Activated T-helper 2 cell treated with anti-CD3 and anti-CD28 coated beads, Interferon-gamma antibody, Interleukin-2, Interleukin-4, amounts not matched to agents 10 μg/mL and 5 μg/mL and 100 μg/mL, durations not matched to agents 14 hours and 24 hours and 36 hours (primary cell): ENCODE results near the gene SARM1. TPM values are rescaled to one million over a fixed set of nuclear protein-coding genes. Genes with fewer than 3 reads are reported as not detected.

Source experiments
- DNase-seq: peaks from one replicate; pipeline ENCODE4 v3.0.0; 2021; ENCODE audit warnings: low spot score
- H3K27ac Mint-ChIP-seq: one replicate; pipeline ENCODE4 v1.8.0; 2021; ENCODE audit warnings: mixed read lengths
- H3K27me3 Mint-ChIP-seq: one replicate; pipeline ENCODE4 v1.8.0; 2021; ENCODE audit warnings: low read depth, mixed read lengths
- H3K36me3 Mint-ChIP-seq: one replicate; pipeline ENCODE4 v1.8.0; 2021; ENCODE audit warnings: low read depth, mixed read lengths
- H3K4me1 Mint-ChIP-seq: one replicate; pipeline ENCODE4 v1.8.0; 2021; ENCODE audit warnings: low read depth, mixed read lengths
- H3K4me3 Mint-ChIP-seq: one replicate; pipeline ENCODE4 v1.8.0; 2021; ENCODE audit warnings: low read depth, mild to moderate bottlenecking, moderate library complexity, mixed read lengths
- H3K9me3 Mint-ChIP-seq: one replicate; pipeline ENCODE4 v1.8.0; 2021; ENCODE audit warnings: mixed read lengths
- intact Hi-C: fragments of 100-400 bp; cut with micrococcal nuclease; formaldehyde crosslinking; loops from one replicate; pipeline ENCODE4 v1.15.1; 2023
- total RNA-seq: library from RNA; stranded (reverse); gene quantifications from 2 replicates; pipeline ENCODE4 v1.2.3, GENCODE V29; 2022

The SARM1 gene
- total RNA-seq, 1 donor from 2014 or later = 35.9 TPM

DNA sequence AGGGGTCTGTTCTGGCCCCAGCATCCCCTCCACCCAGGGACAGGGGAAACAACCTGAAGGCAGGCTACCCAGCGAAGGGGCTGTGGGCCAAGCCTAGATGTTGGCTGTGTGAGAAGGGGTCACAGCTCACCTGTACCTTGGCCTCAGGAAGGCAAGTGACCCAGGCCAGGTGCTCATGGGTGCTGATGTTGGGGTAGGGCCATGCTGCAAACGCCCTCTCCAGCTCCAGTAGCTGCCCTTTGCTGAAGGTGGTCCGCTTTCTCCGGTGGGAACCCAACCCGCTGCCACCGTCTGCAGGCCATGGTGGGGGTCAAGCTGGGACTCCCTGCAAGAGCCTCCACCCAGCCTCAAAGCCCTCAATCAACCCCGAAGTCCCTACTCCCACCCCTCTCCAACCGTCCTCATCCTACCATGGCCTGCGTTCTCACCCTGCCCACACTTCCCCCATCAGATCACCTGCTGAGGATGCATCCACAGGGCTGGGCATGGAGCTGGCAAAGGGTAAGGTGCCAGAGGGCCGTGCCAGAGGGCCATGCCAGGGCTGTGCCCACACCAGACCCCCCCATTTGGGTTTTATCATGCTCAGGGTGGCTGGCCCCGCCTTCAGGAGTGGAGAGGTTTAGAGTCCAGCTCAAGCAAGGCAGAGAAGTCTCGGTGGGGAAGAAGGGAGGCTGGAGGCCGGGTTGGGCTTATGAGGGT, 6.7 kb upstream of the SARM1 start, which contains the start of gene SEBOX:
TSS of gene SEBOX (minus strand) at position 535 of the 699 bp plus-strand sequence. CDS start at position 487, 48 bp downstream.
- Mint-ChIP-seq H3K27ac (no peak within 1 kb of the TSS), H3K27me3 (no peaks in the 10 kb centered on the region), H3K9me3 (no peaks in the 10 kb centered on the region), H3K4me1 (no peaks in the 10 kb centered on the region), H3K4me3 (no peak within 1 kb of the TSS), H3K36me3 (peaks cover 20% of the 10 kb centered on the region)
- intact Hi-C loops = no loop called here
- no peak for DNase-seq

- no peaks in the 10 kb centered on the region for H3K27me3 Mint-ChIP-seq
- intact Hi-C loops = no loop called here
Observed at GRCh38 chr17:28365487-28365886, 6.0 kb upstream of the SARM1 start.

DNA sequence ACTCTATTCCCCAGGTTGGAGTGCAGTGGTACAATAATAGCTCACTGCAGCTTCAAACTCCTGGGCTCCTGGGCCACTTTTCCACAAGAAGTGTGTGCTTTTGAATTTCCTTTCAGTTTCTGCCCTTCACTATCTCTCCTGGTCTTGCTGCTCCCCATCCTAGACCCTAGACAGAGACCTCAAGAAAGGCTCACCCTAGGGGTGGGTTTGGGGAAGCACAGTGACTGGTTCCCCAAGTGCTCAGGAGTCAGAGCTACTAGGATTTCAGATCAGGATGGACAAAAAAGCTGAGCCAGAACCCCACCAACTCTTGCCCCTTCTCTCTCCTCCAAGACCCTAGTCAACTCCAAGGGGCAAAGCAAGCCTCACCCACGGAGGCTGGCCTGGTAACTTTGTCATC, 4.9 kb upstream of the SARM1 start:
- H3K27ac Mint-ChIP-seq = no peak overlapping the region
- H3K27me3 Mint-ChIP-seq = no peaks in the 10 kb centered on the region
- H3K9me3 Mint-ChIP-seq = no peaks in the 10 kb centered on the region
- intact Hi-C loops = no loop called here
- DNase-seq = no peak
- no peak overlapping the region for H3K4me3 Mint-ChIP-seq
- peaks cover 3% of the 10 kb centered on the region for H3K4me1 Mint-ChIP-seq
- peaks cover 4% of the 10 kb centered on the region for H3K36me3 Mint-ChIP-seq

More at GRCh38 chr17:28365487-28365886, 6.0 kb upstream of the SARM1 start:
- H3K27ac Mint-ChIP-seq = no peak overlapping the region
- peaks cover 16% of the 10 kb centered on the region for H3K36me3 Mint-ChIP-seq
- DNase-seq = no peak
- no peak overlapping the region for H3K4me3 Mint-ChIP-seq
- no peaks in the 10 kb centered on the region for H3K4me1 Mint-ChIP-seq
- no peaks in the 10 kb centered on the region for H3K9me3 Mint-ChIP-seq

GRCh38 chr17:28367641-28368305, 3.7 kb upstream of the SARM1 start:
- Mint-ChIP-seq H3K27ac (no peak overlapping the region), H3K4me1 (peaks cover 4% of the 10 kb centered on the region), H3K36me3 (no peaks in the 10 kb centered on the region), H3K4me3 (no peak overlapping the region), H3K9me3 (no peaks in the 10 kb centered on the region), H3K27me3 (no peaks in the 10 kb centered on the region)
- no peak for DNase-seq
- intact Hi-C loops = no loop called here

- Mint-ChIP-seq H3K4me3 (no peak overlapping the region), H3K4me1 (peaks cover 10% of the 10 kb centered on the region), H3K36me3 (no peaks in the 10 kb centered on the region), H3K9me3 (no peaks in the 10 kb centered on the region), H3K27me3 (no peaks in the 10 kb centered on the region), H3K27ac (no peak overlapping the region)
- intact Hi-C loops = no loop called here
- DNase-seq = no peak
Observed at GRCh38 chr17:28368306-28368831, 3.1 kb upstream of the SARM1 start.

- no peak overlapping the region for H3K27ac Mint-ChIP-seq
- no peak for DNase-seq
- no peaks in the 10 kb centered on the region for H3K9me3 Mint-ChIP-seq
- H3K36me3 Mint-ChIP-seq = peaks cover 4% of the 10 kb centered on the region
- no peak overlapping the region for H3K4me3 Mint-ChIP-seq
- intact Hi-C loops = no loop called here
- H3K4me1 Mint-ChIP-seq = peaks cover 13% of the 10 kb centered on the region
- H3K27me3 Mint-ChIP-seq = no peaks in the 10 kb centered on the region
Observed at GRCh38 chr17:28368915-28369683, 2.4 kb upstream of the SARM1 start.

GRCh38 chr17:28369684-28370034, 1.8 kb upstream of the SARM1 start:
- H3K9me3 Mint-ChIP-seq = no peaks in the 10 kb centered on the region

GRCh38 chr17:28370035-28370743, 1.3 kb upstream of the SARM1 start, which contains the start of gene VTN:
Gene VTN, minus strand, starts transcription at chr17:28370307. Its CDS starts 104 bp downstream, at chr17:28370203.
- DNase-seq = no peak
- peaks cover 13% of the 10 kb centered on the region for H3K4me1 Mint-ChIP-seq
- H3K27me3 Mint-ChIP-seq = no peaks in the 10 kb centered on the region
- peaks cover 7% of the 10 kb centered on the region for H3K36me3 Mint-ChIP-seq
- intact Hi-C loops = loop anchor here (10.0 kb wide), 1 partner anchor 55 kb away; the partner anchor contains the start of gene TMEM97
- no peaks in the 10 kb centered on the region for H3K9me3 Mint-ChIP-seq
- H3K27ac Mint-ChIP-seq = peak within 1 kb of the TSS; percentile 93
- peak within 1 kb of the TSS; percentile 95 for H3K4me3 Mint-ChIP-seq

More at GRCh38 chr17:28369684-28370034, 1.8 kb upstream of the SARM1 start:
- intact Hi-C loops = loop anchor here (10.0 kb wide), 1 partner anchor 55 kb away; the partner anchor contains the start of gene TMEM97
- no peak overlapping the region for H3K27ac Mint-ChIP-seq
- H3K36me3 Mint-ChIP-seq = peaks cover 4% of the 10 kb centered on the region
- H3K27me3 Mint-ChIP-seq = no peaks in the 10 kb centered on the region
- DNase-seq = no peak
- H3K4me1 Mint-ChIP-seq = peaks cover 13% of the 10 kb centered on the region
- H3K4me3 Mint-ChIP-seq = no peak overlapping the region

- intact Hi-C loops = loop anchor here (1.0 to 10.0 kb wide), 3 partner anchors 13 to 56 kb away; partner anchors contain the start of genes IFT20, POLDIP2, TMEM97 and TNFAIP1
- Mint-ChIP-seq H3K36me3 (peaks cover 7% of the 10 kb centered on the region), H3K4me1 (peaks cover 13% of the 10 kb centered on the region), H3K27ac (no peak overlapping the region), H3K9me3 (no peaks in the 10 kb centered on the region), H3K27me3 (no peaks in the 10 kb centered on the region), H3K4me3 (peak overlapping the region; percentile 95)
- no peak for DNase-seq
Observed at GRCh38 chr17:28370744-28371103, 770 bp upstream of the SARM1 start.

GRCh38 chr17:28372203-28372944, 880 bp downstream of the SARM1 start:
- H3K36me3 Mint-ChIP-seq = peaks cover 7% of the 10 kb centered on the region
- peak overlapping the region; percentile 65 for H3K27ac Mint-ChIP-seq
- H3K9me3 Mint-ChIP-seq = no peaks in the 10 kb centered on the region
- intact Hi-C loops = loop anchor here (10.0 kb wide), 1 partner anchor 58 kb away; the partner anchor contains the start of gene TMEM97
- H3K4me1 Mint-ChIP-seq = peaks cover 13% of the 10 kb centered on the region
- DNase-seq = no peak
- peak overlapping the region; percentile 84 for H3K4me3 Mint-ChIP-seq
- H3K27me3 Mint-ChIP-seq = no peaks in the 10 kb centered on the region

DNA sequence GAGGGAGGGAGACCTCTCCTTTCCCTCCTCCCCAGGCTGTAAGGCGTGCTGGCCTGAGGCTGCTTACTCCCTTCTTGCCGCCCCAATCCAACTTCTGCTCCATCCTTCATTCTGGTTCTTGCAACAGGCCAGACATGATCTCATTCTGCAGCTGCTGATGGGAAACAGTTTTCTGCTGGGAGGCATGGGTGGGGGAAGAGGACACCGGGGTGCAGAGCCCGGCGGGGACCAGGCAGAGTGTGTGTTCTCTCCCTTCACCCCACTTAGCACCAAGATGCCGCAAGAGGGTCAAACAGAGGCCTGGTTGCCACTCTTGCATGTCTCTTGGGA, 1.4 kb downstream of the SARM1 start:
- no peak for DNase-seq
- H3K4me1 Mint-ChIP-seq = peaks cover 13% of the 10 kb centered on the region
- peaks cover 7% of the 10 kb centered on the region for H3K36me3 Mint-ChIP-seq
- H3K9me3 Mint-ChIP-seq = no peaks in the 10 kb centered on the region
- peak overlapping the region; percentile 65 for H3K27ac Mint-ChIP-seq
- H3K4me3 Mint-ChIP-seq = peak overlapping the region; percentile 84
- H3K27me3 Mint-ChIP-seq = no peaks in the 10 kb centered on the region
- intact Hi-C loops = loop anchor here (10.0 kb wide), 1 partner anchor 58 kb away; the partner anchor contains the start of gene TMEM97
